Glomerular visceral epithelial cell (primary cell): ENCODE results near the gene PRKG1.

Source experiments
- DNase-seq: peaks from one replicate; pipeline ENCODE4 v3.0.0-alpha.2; 2016; ENCODE audit errors: extremely low spot score

The PRKG1 gene

DNA sequence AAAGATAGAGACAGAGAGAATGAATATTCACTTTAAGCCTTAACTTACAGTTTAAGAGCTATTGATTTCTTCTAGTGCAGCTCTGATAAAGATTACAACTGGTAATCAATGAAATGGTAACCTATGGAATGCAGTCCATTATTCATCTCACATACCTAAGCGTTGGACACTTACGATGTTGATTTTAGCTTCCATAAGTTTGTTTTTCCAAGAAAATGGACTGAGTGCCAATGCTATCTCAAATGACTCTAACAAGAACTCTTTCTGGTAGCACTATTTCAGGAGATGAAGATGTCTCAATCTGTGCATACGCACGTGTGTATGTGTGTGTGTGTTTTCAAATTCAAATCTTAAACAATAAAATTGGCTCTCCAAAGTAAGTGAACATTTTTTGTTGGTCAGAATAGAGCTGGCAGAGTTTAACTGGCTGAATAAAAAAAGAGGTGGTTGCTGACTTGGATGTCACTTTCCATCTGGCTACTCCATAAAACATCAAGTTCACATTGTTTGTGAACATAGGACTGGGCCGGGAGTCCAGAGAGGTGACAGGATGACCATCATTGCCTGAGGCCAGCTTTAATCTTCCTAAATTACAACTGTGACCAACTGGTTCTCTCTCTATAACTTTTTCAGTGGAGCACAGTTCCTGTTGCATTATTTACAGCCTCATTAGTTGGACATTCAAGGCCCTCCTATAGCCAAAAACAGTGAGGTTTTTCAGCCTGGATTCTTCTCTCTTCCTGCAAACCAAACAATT, 732.0 kb downstream of the PRKG1 start:
- no peak for DNase-seq

DNA sequence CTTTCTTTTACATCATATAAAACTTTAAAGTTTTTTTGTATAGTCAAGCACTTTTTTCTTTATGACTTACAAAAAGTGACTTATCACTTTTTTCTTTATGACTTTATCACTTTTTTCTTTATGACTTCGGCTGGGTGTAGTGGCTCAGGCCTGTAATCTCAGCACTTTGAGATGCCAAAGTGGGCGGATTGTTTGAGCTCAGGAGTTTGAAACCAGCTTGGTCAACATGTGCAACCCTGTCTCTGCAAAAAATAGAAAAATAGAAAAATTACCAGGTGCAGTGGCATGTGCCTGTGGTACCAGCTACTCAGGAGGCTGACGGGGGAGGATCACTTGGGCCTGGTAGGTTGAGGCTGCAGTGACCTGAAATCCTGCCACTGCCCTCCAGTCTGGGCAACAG, 733.9 kb downstream of the PRKG1 start:
- no peak for DNase-seq

DNA sequence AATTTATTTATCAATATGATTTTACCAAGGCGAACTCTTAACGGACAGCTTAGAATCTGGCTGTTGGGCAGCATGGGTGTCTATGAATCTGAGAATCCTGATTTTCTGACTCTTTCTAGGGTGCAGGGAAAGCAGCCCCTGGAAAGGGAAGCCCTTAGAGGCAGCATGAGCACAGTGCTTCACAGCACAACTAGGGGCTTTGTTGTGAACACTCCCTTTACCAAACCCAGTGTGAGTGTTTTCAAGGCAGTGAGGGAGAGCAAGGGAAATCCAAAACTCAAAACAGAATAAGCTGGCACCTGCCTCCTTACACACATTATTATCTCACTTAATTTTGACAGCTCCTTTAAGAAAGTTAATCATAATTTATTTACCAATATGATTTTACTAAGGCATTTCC, 741.4 kb downstream of the PRKG1 start:
- no peak for DNase-seq

DNA sequence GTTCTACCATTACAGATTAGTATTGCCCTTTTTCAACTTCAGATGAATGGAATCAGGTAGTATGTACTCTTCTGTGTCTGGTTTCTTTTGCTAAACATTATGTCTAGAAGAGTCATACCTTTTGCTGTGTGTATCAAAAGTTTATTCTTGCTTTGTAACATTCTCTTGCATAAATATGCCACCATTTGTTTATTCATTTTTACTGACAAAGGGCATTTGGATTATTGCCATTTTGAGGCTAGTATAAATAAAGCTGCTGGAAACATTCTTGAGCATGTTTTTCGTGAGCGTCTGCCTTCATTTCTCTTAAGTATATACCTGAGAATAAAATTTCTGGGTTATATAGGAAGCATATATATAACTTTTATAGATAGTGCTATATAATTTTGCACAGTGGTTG, 746.8 kb downstream of the PRKG1 start:
- DNase-seq, result no peak

DNA sequence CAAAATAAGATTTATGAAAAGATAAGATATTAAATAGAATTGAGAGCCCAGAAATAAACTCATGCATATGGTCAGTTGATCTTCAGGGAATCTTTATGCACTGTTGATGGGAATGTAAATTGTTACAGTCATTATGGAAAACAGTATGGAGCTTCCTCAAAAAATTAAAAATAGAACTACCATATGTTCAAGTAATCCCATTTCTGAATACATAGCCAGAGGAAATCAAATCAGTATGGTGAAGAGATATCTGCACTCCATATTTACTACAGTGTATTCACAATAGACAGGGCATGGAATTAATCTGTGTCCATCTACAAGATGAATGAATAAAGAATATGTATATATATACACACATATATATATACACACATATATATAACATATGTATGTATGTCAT, 747.5 kb downstream of the PRKG1 start:
- DNase-seq, result no peak

DNA sequence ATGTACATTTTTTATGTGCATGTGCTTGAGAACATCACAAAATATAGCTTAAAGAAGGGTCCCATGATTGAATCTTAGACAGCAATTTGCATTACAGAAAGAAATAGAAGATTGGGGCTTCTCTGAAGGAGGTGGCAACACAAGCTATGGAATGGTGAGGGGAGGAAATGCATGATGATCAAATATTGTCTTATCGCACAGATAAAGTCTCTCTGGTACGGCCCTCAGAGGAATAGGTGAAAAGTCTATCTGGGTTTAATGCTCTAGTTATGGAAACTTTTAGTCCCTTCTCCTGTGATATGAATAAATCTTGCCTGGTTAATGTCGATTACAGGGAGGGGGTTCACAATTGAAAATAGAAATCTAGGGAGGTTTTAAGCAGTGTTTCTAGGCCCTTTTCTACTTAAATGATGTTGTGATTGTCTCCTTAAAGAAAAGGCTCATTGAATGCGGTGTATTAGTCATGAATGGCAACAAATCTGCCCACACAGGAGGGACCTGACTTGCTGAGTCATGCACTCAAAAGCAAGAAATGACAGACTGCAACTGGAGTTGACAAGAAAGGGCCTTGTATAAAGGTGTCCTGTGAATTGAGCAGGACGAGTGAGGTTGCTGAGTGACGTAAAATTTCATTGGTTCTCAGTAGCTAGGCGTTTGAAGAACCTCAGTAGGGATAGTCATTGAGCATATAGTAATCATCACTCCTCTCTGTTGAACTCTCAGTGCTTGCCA, 758.5 kb downstream of the PRKG1 start:
- DNase-seq, result peak; percentile 54

DNA sequence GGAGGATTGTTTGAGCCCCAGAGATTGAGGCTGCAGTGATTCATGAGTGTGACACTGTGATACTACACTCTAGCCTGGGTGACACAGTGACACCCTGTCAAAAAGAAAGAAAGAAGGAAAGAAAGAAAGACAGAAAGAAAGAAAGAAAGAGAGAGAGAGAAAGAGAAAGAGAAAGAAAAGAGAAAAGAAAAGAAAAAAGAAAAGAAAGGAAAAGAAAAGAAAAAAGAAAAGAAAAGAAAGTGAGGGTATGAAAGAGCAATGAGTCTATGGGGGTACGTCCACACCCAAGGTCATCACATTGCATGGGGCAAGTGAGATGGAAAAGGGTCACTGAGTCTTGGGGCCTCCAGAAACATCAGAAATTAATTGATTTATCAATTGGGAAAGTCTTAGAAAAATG, 760.3 kb downstream of the PRKG1 start:
- no peak for DNase-seq

DNA sequence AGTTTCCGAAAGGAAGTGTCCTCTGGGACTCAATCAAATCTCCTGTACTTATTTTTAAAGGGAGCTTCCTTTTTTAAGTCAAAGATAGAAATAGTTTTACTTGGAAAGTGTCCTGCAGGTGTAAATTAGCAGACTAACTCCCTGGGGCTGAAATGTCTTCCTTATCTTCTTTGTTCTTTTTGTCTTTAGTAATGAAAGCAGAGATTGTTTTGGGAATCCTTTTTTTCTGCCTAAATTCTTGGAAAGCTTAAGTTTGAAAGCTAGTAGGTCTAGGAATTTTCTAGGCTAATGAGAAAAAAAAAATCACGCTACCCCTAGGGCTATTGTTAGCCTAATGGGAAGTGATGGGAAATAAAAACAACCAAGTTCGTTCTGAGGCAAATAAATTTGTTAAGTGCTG, 764.2 kb downstream of the PRKG1 start:
- no peak for DNase-seq

DNA sequence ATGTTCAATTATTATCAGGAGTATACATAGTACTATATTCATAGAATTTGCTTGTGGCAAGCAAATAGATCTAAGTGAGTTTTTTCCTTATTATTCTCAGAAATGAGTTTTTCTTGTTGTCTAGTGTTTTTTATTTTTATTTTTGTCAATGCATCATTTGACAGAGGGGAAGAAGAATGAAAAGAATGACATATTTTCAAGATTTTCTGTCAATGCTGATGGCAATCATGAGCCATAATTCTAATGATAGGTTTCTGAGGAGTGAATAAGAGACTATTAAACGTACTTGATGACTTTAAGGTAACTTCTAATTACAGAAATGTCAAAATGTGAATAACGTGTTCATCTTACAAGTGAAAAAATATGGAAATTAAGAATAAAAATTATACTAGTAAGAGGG, 769.7 kb downstream of the PRKG1 start:
- DNase-seq, result no peak

DNA sequence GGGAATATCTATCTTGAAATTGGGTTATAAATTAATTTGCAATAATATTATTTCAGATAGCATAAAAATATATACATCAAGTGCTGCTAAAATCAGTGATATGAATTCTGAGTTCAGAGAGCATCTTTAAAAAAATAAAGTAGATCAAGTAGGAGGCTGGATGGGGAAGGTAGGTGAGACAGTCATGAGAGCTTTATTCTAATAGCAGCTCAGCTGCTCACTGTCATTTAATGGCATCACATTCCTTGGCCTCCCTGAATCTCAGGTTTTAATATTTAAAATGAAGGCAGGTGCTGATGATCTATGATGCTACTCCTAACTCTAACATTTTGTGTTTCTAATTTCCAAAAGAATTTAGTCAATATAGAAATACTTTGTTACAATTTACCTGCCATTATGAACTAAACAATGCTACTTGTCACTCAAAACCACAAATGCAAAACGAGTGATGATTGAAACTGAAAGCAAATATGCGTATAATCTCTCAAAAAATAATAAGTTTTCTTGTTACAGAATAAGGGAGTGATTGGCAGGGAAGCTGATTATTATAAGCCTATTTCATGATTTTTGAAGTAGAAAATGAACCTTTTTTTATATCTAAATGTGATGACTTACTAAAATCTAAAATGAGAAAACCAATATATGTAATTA, 772.7 kb downstream of the PRKG1 start:
- DNase-seq, result no peak

DNA sequence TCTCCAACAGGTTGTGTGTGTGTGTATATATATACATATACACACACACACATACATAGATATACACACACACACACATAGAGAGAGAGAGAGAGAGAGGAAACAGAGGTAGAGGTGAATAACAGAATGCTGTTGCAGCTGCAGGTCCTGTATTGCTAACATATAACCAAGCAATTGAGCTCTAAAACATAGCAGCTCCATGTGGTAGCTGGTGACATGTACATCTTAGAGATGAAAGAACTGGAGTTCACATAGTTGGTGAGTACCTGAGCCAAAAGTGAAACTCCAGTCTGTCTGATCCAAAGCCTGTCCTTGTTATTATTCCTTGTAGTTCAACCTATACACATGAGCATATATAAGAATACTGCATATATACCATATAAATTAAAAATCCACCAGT, 778.0 kb downstream of the PRKG1 start:
- DNase-seq, result no peak

DNA sequence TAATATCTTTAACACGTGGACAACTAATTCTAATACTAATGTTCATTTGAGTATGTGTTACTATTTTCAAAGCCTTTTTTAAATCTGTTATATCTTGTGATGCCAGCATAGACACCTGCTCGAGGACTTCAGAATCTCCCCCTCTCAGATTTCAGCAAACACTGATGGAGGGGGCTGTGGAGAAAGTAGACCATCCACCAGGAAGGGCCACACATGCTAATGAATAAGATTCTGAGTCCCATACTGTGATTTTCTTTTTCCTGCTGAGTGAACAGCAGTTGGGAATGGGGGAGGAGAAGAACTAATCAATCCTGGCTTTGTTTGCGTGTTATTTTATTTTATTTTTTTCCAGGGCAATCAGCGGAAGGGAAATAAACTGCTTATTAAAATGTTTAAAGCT, 783.0 kb downstream of the PRKG1 start:
- DNase-seq, result no peak

DNA sequence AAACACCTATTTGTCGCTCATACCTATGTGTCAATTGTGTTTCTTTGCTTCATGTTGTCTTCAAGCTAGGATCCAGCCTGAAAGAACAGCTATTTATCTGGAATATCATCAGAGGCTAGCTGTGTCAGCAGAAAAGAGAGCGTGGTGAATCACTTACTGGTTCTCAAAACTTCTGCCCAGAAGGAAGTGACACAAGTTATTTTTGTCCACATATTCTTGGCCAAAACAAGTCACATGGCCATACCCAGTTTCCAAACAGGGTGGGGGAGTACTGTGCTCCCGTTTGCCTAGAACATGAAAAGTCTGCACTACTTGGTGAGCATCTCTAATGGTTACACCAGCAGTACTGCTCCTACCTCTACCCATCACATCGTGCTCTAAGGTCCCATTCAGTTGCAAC, 786.0 kb downstream of the PRKG1 start:
- no peak for DNase-seq

DNA sequence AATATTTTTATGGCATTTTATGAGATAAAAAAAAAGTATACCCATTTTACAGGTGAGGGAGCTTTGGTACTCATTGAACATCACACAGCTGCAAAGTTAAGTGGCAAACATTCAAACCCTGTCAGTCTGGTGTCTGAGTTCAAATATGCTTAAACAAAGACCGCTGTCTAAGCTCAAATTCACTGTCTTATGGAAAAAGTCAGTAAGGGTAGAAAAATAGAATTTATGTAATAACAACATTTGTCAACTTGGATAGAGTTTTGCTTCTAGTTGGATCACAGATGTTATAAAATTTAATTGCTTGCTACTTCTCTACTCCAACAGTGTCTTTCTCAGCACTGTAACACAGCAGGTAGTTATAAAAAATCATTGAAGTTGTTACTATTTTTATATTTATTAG, 786.8 kb downstream of the PRKG1 start:
- DNase-seq, result no peak

DNA sequence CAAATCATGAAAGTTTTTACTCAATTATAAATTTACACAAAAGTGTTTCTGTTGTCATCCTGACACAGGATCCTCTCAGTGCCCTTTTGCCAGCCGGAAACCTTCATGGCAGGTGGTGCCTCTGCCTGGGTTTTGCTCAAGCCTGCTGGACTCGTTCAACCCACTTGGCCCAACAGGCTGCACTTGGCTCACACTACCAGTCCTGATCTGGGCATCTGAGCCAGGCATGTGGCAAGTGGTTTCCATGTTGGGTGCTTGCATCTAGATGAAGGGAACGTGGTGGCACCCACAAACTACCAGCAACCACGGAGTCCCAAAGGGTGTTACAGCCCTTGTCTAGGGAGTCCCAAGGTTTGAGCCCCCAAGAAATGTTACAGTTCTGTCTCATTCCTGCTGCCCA, 787.4 kb downstream of the PRKG1 start:
- DNase-seq, result no peak

DNA sequence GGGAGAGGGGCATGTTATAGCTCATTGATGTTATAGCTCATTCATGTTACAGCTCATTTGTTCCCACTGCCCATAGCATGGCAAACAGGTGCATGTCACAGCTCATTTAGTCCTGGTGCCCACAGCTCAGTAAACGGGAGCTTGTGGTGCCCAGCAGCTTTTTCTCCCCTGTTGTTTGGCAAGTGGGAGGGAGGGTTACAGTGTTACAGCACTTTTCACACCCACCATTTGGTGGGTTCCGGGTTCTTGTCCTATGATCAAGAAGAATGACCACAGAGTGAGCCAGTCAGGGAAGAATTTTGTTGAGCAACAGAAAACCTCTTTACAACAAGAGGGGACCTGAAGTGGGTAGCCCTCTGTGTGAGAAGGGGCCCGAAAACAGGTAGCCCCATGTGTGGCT, 787.9 kb downstream of the PRKG1 start:
- DNase-seq, result no peak

DNA sequence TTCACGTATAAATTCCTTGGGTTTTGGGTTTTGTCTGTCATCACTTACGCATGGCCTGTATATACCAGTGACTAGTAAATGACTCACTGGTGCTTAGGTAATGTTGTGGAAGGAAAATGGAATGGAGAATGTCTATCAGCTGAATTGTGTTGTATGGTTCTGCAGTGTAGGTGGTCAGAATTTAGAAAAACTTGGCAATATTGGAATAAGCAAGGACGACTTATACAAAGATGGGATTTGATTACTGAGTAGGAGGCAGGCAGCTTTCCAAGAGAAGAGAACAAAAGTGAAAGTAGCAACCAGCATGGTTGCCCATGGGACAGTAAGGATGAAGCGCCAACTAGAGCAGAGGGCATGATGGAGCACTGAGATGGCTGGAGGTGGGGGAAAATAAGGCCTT, 793.7 kb downstream of the PRKG1 start:
- DNase-seq, result peak; percentile 46

DNA sequence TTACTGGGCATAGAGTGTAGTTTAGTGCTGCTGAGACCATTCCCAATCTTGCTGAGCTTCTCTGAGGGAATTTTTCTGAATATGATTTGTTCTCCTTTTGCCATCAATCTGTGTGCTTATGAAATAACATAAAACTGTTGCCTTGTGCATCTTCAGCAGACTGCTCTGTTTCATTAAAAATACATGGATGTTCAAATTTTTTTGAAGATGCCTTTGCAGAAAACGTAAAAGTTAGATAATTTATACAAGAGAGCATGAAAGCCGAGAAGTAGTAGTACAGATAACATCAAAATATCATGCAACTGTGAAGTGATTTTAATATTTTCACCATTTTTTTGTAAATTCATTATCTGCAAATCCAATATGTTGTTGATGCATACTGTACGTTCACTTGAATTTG, 799.8 kb downstream of the PRKG1 start:
- DNase-seq, result no peak

DNA sequence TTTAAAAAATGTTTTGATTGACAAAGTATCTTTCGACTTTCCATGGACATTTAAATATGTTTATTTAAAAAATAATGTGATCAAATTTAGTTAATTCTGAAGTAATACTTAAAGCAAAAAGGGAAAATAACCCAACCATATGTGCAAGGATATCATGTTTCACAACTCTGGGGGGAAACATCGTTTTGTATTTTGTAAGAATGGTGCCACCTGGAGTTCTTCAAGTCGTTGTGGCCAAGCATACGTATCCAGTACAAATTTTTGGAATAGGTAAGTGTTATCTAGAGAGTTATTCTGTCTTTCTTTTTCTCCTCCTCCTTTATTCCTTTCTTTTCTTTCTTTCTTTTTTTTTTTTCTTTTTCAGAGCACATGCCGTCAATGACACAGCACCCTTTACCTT, 801.3 kb downstream of the PRKG1 start:
- DNase-seq, result no peak

DNA sequence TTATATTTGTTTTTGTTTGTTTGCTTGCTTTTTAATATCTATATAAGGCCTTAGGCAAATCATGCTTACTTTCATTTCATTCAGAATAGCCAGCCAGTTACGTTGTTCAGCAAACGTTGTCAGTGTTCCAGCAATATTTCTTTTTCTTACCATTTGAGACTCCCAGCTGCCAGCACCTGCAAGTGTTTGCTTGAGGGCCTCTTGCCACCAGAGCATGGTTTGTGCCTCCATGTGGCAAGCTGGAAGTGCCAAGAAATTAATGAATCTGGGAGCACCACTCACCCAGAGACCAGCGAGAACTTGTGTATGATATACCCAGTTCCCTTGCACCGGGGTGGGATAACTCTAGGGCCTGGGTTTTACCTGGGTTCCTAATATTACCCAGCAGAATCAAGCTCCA, 802.2 kb downstream of the PRKG1 start:
- DNase-seq, result no peak

DNA sequence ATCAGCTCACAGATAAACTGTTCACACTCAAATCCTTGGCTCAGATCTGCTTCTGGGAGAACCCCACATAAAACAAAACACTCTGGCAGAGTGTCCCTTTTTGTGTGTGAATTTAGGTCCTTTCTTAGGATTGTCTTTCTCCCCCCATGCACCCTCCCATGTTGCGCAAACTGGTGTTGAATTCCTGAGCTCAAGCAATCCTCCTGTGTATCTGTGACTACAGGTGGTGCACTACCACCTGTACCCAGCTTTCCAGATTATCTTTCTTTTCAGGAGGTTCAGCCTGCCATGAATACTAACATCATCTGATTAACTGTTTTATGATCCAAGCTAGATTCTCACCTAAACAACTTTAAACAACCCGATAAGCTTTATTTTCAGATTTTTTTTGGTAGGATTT, 802.7 kb downstream of the PRKG1 start:
- DNase-seq, result no peak

DNA sequence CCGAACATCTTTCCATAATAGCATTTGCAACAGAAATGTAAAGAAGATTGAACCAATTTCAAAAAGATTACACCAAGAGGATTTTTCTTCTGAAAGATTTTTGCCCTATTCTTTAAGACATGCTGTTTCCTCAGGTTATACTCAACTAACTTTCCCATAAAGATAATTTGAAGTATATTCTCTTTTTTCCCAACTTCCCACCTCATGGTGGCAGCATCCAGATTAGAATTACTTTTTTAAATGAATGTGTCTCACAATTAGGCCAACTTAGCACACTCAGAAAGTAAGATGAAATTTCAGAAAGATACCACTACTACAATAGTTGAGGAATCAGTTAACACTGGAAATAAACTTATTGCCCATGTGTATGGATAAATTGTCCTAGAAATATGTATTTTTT, 803.3 kb downstream of the PRKG1 start:
- DNase-seq, result no peak

DNA sequence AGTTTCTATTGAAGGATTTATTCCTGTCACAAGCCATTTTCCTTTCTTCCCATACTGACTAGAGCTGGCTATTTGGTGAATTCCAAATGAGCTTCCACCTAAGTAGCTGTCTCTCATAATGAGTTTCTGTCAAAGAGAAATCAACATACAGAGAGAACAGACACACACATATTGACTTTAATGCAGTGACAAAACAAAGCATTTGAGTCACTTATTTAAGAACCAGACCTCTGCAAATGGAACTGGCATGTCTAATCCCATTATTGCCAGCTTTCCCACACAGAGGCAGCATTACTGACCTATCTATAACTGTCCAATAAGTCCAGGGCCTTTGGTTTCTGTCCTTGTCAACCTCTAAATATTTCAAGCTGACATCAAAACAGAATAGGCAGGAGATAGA, 804.4 kb downstream of the PRKG1 start:
- DNase-seq, result no peak
